Gastrocnemius medialis (tissue), 4 donors: ENCODE measurements around the gene RPL32. TPM values are rescaled to one million over a fixed set of nuclear protein-coding genes. Genes with fewer than 3 reads are reported as not detected.

ENCODE experiments used
- ATAC-seq, 2 donors: fragments of 150-250 bp; one replicate each; pipeline ENCODE4 v1.9.1; 2016
- DNase-seq, 2 donors: peaks; one replicate each; pipeline ENCODE4 v3.0.0-alpha.2; 2019
- H3K27ac ChIP-seq, 4 donors: fragments of 200-600 bp; sonication (generic); 1 replicate in 1 of 4; 2 replicates in 3 of 4; pipeline ENCODE4 v1.5.1; 2016 to 2018; ENCODE audit warnings: mild to moderate bottlenecking in 2 of 4, moderate library complexity in 1 of 4
- H3K27me3 ChIP-seq, 3 donors: fragments of 200-600 bp; sonication (generic) in 2 of 3; 1 replicate in 1 of 3; 2 replicates in 2 of 3; pipeline versions ENCODE4 v1.5.1 to v1.6.0; 2016 to 2019; ENCODE audit warnings: mild to moderate bottlenecking in 1 of 3, moderate library complexity in 1 of 3
- H3K36me3 ChIP-seq, 2 donors: fragments of 200-600 bp; sonication (generic) in 1 of 2; one replicate each; pipeline ENCODE4 v1.5.1; 2017 to 2018
- H3K4me1 ChIP-seq, 2 donors: fragments of 200-600 bp; sonication (generic) in 1 of 2; one replicate each; pipeline ENCODE4 v1.5.1; 2016 to 2017; ENCODE audit warnings: mild to moderate bottlenecking in 2 of 2
- H3K4me3 ChIP-seq, 4 donors: fragments of 200-600 bp; sonication (generic) in 3 of 4; 1 replicate in 1 of 4; 2 replicates in 3 of 4; pipeline ENCODE4 v1.5.1; 2016 to 2019; ENCODE audit warnings: mild to moderate bottlenecking in 2 of 4
- H3K9me3 ChIP-seq, 3 donors: fragments of 200-600 bp; sonication (generic) in 2 of 3; 1 replicate in 1 of 3; 2 replicates in 2 of 3; pipeline ENCODE4 v1.5.1; 2016 to 2019
- POLR2A ChIP-seq, 2 donors: fragments of 450-650 bp; IDR thresholded peaks; one replicate each; pipeline ENCODE4 v1.6.1; 2017; ENCODE audit warnings: antibody characterized with exemption in 2 of 2, mild to moderate bottlenecking in 2 of 2, moderate library complexity in 2 of 2
- in situ Hi-C, 4 donors: fragments of 200-750 bp; cut with MboI; loops; one replicate each; pipeline versions ENCODE4 v1.15.0 to v1.8.0; 2017; ENCODE audit warnings: low sequenced_read_pairs in 4 of 4
- intact Hi-C: fragments of 100-400 bp; cut with DNase I; formaldehyde crosslinking; loops from one replicate; pipeline ENCODE4 v1.15.1; 2023; ENCODE audit warnings: low total_unique reads
- total RNA-seq, 4 donors: library from RNA; depleted of rRNA; stranded (reverse); fragments of >200 nt; gene quantifications; one replicate each; pipeline versions ENCODE4 v1.1.0 to v1.2.3, GENCODE V29; 2016
- TF ChIP-seq, protein P1 (sequence below), 5 experiments: fragments of 450-650 bp in 3 of 5; fragments of 200-600 bp in 2 of 5; sonication (generic) in 2 of 5; IDR thresholded peaks in 4 of 5; conservative IDR thresholded peaks in 1 of 5; 1 replicate in 4 of 5; 2 replicates in 1 of 5; pipeline ENCODE4 v1.5.1; 2016 to 2019; ENCODE audit warnings: antibody characterized with exemption in 5 of 5, mild to moderate bottlenecking in 3 of 5, moderate library complexity in 3 of 5

The RPL32 gene
- 1,000 to 10,000 TPM in 2 of 4 donors, 100 to 1,000 TPM in 2; 765 to 1,204 (median 990) TPM for total RNA-seq

DNA sequence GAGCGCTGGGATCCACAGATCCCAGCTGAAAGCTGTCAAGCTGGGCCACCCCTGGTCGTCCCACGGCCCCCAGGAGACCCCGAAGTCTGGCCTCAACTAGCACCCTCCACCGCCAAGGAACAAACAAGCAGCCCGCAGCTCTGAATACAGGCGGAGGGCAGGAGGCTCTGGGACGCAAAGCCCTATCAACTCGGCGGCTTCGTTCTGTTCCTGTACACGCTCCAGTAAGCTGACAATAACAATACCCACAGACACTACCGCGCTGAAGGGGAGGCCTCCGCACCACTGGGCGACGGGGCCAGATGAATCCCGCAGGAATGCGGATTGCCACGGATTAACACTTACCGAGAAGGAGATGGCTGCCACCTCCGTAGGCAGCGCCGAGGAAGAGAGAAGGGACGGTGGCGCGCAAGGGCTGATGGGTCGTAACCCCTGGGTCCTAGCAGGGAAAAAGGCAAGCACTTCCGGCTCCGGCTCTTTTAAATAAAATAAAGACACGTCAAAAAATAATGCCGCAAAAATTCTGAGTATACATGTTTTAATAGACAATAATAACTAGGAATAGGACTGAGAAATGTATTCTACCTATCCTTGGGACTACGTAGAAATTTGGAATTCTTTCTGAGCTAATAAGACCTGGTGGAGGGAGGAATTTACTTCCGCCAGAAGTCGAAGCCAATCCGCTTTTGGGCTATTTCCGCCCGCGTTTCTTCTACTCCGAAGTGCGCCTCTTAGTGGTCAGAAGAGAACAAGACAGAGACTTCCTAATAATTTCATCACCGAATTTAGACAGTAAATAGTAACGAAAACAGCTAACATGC is at the start of gene RPL32:
RPL32 (minus strand) TSS at position 417 of the 821 bp plus-strand sequence. CDS start 1,328 bp downstream, outside the sequence.
- ATAC-seq = peak; percentile 84 to 87
- peak within 1 kb of the TSS; percentile 81 to 97 (median 93) for H3K4me3 ChIP-seq
- peak within 1 kb of the TSS; percentile 91 to 94 (median 92) for H3K27ac ChIP-seq
- peak; percentile 93 for TF ChIP-seq POLR2A (IDR thresholded peaks at IDR 0.05)
- TF ChIP-seq, protein P1, sequence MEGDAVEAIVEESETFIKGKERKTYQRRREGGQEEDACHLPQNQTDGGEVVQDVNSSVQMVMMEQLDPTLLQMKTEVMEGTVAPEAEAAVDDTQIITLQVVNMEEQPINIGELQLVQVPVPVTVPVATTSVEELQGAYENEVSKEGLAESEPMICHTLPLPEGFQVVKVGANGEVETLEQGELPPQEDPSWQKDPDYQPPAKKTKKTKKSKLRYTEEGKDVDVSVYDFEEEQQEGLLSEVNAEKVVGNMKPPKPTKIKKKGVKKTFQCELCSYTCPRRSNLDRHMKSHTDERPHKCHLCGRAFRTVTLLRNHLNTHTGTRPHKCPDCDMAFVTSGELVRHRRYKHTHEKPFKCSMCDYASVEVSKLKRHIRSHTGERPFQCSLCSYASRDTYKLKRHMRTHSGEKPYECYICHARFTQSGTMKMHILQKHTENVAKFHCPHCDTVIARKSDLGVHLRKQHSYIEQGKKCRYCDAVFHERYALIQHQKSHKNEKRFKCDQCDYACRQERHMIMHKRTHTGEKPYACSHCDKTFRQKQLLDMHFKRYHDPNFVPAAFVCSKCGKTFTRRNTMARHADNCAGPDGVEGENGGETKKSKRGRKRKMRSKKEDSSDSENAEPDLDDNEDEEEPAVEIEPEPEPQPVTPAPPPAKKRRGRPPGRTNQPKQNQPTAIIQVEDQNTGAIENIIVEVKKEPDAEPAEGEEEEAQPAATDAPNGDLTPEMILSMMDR (IDR thresholded peaks at IDR 0.05 in 4 of 5, conservative IDR thresholded peaks at IDR 0.05 in 1 of 5) = peak; percentile 69 to 87 (median 85)
- intact Hi-C loops (loop anchor here (1.0 to 5.0 kb wide), 3 partner anchors 31 to 134 kb away; no protein-coding TSS in a partner anchor), in situ Hi-C loops (no loop called here)
- H3K4me1 ChIP-seq = peaks cover 39 to 42% of the 10 kb centered on the region in 2 donors
- DNase-seq = peak; percentile 83 to 87
- no peaks in the 10 kb centered on the region for H3K27me3 ChIP-seq
- H3K9me3 ChIP-seq = no peaks in the 10 kb centered on the region
- H3K36me3 ChIP-seq = peaks cover 0 to 32% of the 10 kb centered on the region in 2 donors

DNA sequence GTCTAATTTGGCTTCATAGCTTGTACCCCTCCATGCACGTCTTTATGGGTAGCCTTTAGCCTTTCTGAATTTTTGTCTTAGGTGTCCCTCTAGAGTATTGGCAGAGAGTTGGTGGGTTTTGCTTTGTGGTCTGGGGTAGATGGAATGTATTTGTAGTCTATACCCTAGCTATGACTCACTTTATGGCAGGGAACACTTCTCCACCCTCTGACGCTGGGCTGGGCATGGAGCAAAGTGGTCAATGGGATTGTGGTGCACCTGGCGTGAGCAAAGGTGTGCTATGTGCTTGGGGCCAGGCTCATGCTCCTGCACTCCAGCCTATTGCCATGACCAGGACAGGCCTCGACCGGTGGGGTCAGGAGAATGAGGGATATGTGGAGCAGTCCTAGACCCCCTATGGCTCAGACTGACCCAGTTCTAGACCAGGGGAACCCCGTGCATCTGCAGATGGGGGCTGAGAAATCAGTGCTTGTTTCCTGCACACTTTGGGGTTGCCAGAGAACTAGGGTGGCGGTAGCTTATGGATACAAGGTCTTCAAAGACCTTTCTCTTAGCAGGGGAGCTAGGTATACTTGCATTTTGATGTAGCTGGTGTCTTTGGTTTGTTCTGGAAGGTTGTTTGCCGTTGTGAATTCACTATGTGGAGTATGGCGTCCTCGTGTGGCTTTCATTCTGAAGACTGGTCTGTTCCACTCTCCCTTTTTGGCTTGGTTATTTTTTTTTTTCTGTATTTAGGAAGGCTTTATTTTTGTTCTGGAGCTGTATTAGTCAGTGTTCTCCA is 49.4 kb upstream of the RPL32 start:
- DNase-seq (no peak), ATAC-seq (no peak)
- in situ Hi-C loops (loop anchor here (10.0 to 25.0 kb wide), 2 partner anchors 94 to 97 kb away; no protein-coding TSS in a partner anchor), intact Hi-C loops (no loop called here)
- Histone ChIP-seq H3K36me3 (no peaks in the 10 kb centered on the region), H3K27ac (no peak overlapping the region), H3K4me1 (peaks cover 29 to 30% of the 10 kb centered on the region in 2 donors), H3K4me3 (no peak overlapping the region), H3K27me3 (no peaks in the 10 kb centered on the region), H3K9me3 (no peaks in the 10 kb centered on the region)
- TF ChIP-seq POLR2A (IDR thresholded peaks at IDR 0.05) = no peak
- TF ChIP-seq, protein P1 (IDR thresholded peaks at IDR 0.05 in 4 of 5, conservative IDR thresholded peaks at IDR 0.05 in 1 of 5) = no peak

DNA sequence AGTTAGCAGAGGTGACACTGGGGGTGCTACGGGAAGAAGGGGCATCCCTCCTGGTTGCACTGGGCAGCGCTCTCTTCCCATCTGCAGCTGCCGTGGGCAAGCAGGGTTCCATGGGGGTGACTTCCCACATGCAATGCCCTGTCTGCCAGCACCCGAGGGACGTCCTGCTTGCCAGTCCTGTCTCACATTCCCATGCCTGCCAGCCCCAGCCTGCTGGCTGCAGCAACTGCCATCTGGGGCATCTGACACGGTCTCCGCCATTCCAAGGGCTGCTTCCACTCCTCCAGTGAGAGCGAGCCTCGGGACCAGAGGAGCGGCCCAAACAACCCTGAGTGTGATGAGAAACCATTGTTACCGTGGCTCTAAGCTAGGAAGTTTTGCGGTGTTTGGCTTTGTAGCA is 45.4 kb upstream of the RPL32 start:
- H3K27me3 ChIP-seq = no peaks in the 10 kb centered on the region
- TF ChIP-seq POLR2A (IDR thresholded peaks at IDR 0.05) = no peak
- H3K36me3 ChIP-seq = no peaks in the 10 kb centered on the region
- H3K4me1 ChIP-seq = peaks cover 16 to 27% of the 10 kb centered on the region in 2 donors
- H3K27ac ChIP-seq = peak overlapping the region in 1 of 4 donors; percentile 29
- intact Hi-C loops = no loop called here
- DNase-seq (peak; percentile 58 to 76), ATAC-seq (peak; percentile 55 to 78)
- H3K4me3 ChIP-seq = peak overlapping the region in 3 of 4 donors; percentile 15 to 23 (median 22)
- no peaks in the 10 kb centered on the region for H3K9me3 ChIP-seq
- in situ Hi-C loops = loop anchor here in 3 of 4 donors (25.0 kb wide), 1 partner anchor 101 kb away; no protein-coding TSS in a partner anchor

DNA sequence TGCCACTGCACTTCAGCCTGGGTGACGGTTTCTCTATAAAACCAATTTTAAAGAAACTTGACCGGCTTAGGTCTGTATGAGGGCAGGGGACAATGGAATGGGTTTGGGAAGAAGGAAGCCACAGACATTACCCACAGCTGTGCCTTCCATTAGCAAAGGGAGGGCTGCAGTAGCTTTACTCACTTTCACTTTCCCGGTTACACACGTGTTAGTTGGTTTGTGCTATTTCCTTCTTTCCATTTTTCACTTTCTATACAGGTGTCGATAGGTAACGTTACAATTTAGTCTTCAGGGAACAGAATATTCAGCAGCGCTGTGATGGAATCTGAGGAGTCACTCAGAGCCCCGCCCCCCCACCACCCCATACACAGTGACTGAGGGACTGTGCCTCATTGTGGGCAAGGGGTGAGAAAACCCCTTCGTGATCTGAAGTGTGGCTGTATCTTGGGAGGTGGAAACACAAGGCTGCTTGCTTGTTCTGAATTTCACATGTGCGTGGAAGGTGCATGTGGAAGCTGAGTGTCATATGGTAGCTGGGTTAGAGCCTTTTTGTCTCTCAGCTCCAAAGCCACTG is 44.8 kb upstream of the RPL32 start:
- TF ChIP-seq, protein P1 (IDR thresholded peaks at IDR 0.05 in 4 of 5, conservative IDR thresholded peaks at IDR 0.05 in 1 of 5) = no peak
- TF ChIP-seq POLR2A (IDR thresholded peaks at IDR 0.05) = no peak

More for the DNA sequence above, 44.8 kb upstream of the RPL32 start:
- Histone ChIP-seq H3K4me3 (peak overlapping the region in 2 of 4 donors; percentile 15 to 23), H3K27ac (peak overlapping the region in 1 of 4 donors; percentile 29), H3K4me1 (peaks cover 15 to 23% of the 10 kb centered on the region in 2 donors), H3K36me3 (no peaks in the 10 kb centered on the region), H3K9me3 (no peaks in the 10 kb centered on the region), H3K27me3 (no peaks in the 10 kb centered on the region)
- in situ Hi-C loops = loop anchor here in 3 of 4 donors (25.0 kb wide), 1 partner anchor 101 kb away; no protein-coding TSS in a partner anchor
- no peak for DNase-seq
- ATAC-seq = peak in 1 of 2 donors; percentile 32
- intact Hi-C loops = no loop called here
